Kasumi-1 (cell line): ENCODE data around the gene UNC13B.
"Not testable (repeated sequence)": the region's sequence is repeated elsewhere in the genome, so short reads cannot be mapped to it uniquely, and the experiment has no call there.

Source experiments
- DNase-seq, 2 experiments: peaks; one replicate each; lab custom pipeline; 2025; lab: John Stamatoyannopoulos, UW

UNC13B gene

DNA sequence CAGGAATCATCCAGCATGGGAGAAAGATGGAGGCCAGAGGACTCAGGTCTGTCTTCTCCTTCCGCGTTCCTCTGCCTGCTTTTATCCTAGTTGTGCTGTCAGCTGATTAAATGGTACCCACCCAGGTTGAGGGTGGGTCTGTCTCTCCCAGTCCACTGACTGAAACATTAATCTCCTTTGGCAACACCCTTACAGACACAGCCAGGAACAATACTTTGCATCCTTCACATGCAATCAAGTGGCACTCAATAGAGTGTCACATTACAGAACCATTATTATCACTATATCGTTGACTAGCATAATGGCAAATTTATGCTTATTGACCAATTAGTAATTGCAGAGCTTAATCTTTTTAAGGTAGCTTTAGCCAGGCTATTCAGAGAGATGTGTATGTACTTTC, 64.8 kb downstream of the UNC13B start:
- no peak for DNase-seq

DNA sequence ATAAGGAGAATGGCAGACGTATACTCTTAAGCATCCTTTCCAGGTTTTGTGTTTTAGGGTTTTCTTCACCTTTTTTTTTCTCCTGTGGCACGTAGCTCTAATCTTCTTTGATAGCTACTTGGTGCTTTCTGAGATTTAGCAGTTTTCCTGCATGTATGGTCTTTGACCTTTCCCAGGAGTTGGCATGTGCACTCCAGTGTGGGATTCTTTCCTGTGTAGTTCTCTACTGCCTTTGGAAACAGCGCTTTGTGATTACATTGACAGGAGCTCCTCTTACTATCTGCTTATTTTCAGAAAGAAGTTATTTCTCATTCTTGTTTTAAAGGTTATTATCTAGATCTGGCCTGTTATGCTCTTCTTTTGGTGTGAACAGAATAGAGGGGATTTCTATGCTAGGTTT, 65.5 kb downstream of the UNC13B start:
- DNase-seq: no peak

DNA sequence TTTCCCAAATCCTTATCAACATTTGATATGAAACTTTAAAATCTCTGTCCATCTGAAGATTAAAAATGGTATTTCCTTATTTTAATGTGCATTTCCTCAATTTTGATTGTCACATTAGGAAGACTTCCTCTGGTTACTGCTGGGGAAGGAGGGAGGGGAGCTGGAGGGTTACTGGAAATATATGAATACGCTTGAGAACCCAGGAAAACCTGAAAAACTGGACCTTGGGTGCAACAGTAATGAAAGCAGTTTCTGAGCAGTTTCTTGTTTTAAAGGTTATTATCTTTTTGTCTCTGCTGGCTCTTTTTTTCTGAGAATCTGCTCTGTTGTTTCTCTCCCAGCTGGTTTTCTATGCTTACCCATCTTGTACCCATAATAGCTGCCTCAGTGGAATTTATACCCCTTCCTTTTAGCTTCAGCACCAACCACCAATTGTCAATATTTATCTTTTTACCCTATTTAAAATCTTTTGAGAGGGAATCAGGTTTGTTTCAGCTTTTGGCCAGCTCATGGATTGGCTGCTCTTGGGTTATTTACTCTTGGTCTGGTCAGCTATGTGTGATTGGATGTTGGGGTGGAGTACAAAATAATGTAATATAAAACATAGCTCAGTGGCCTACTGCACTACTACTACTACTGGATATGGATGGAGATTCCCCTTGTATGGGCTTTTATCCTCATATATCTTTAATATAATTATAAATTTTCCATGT, 67.4 kb downstream of the UNC13B start:
- DNase-seq: no peak

DNA sequence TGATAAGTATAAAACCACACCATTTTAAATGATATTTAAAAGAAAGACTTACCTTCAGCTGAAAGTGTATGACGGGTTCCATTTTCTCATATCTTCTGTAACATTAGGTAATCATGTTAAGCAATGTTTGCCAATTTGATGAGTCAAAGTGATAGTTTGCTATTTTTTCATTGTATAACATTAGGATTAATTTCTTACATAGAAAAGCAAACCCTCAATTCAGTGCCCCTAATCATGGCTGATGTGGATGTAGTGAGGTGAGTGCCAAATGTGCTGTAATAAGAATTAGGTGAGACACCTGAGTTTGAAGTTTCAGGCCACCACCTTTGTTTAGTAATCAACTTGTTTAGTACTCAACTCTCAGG, 68.0 kb downstream of the UNC13B start:
- no peak for DNase-seq

DNA sequence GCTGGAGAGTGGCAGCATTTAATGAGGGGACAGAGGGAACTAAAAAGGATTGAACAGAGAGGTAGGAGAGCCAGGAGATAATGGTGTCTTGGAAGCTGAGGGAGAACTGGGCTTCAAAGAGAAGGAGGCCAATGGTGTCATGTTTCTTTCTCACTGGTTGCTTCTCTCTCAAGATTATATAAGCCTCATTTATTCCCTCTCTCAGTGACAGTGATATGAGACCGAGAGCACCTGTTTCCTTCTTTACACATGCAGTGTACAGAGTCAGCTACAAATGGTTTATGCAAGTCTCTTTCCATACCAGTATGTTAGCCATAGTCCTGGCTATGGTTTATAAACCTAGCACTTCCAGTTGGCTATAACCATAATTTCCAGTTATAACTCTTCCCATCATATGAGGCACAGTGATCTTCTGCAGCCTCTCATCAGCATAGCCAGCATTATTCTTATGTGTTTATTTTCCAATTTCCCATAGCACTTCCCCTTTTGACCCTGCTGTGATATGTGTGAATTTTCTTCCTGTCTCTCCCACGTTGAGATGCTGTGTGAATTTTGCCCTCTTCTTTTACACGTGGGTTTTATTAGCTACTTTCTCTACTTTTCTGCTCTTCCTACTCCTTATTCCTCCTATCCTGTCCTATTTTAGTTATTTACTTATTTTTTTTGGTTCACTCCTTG, 71.2 kb downstream of the UNC13B start:
- DNase-seq: peak in 1 of 2 experiments; percentile 11

DNA sequence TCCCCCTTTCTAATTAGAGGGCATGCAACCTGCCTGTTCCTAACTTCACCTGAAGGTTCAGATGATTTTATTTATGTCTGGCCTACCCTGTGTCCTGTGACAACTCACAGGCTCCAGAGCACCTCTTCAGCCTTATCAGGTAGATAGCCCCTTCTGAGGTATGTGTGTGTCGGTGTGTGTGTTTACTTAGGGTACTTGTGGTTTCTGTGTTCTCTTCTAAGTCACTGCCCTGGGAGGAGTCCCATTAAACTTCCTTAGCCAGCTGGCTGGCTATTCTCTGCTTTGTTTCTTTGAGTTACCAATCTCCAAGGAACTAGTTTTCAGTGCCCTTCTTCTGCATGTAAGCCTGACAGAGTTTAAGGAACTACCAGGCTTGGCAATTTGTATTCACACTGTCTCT, 74.9 kb downstream of the UNC13B start:
- DNase-seq: no peak

DNA sequence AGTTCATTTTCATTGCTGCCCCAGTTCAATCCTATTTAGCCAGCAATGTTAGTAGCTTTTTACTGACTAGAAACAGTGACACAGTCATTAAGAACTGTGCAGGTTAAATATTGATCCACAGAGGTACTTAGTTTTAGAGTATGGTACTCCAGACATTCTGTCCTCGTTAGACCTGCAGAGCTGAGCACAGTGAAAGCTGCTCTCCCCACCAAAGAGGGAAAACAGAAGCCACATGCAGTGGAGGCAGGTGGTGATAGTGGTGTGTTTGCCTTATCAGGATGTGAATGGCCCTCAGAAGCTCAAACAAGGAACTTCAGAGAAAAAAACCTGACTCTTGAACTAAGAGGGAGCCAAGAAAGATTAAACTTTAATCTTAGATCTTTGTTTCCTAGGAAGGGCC, 75.5 kb downstream of the UNC13B start:
- DNase-seq: no peak

DNA sequence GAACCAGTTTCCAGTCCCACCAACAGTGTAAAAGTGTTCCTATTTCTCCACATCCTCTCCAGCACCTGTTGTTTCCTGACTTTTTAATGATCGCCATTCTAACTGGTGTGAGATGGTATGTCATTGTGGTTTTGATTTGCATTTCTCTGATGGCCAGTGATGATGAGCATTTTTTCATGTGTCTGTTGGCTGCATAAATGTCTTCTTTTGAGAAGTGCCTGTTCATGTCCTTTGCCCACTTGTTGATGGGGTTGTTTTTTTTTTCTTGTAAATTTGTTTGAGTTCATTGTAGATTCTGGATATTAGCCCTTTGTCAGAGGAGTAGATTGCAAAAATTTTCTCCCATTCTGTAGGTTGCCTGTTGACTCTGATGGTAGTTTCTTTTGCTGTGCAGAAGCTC, 84.1 kb downstream of the UNC13B start:
- DNase-seq: not testable (repeated sequence)

DNA sequence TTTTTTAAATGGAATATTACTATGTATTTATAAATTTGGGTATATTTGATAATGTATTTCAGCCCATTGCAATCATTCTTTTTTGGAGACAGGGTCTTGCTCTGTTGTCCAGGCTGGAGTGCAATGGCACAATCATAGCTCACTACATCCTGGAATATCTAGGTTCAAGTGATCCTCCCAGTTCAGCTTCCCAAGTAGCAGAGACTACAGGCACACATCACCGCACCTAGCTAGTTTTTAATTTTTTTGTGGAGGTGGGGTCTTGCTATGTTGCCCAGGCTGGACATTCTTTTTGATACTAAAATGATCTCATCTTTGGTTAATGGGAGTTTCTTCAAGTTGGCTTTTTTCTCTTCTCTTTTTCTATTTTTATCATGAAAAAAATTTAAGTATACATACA, 91.3 kb downstream of the UNC13B start:
- no peak for DNase-seq

DNA sequence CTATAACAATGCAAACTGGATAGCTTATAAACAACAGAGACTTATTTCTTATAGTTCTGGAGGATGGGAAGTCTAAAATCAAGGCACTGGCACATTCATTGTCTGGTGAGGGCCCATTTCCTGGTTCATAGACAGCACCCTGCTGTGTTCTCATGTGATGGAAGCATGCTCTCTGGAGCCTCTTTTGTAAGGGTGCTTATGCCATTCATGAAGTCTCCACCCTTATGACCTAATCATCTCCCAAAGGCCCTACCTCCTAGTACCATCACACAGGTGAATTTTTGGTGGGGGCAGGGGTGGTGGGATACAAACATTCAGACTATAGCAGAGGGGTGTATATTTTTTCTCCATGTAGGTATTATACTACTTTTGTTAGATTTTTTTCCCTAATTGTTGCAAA, 92.4 kb downstream of the UNC13B start:
- no peak for DNase-seq

DNA sequence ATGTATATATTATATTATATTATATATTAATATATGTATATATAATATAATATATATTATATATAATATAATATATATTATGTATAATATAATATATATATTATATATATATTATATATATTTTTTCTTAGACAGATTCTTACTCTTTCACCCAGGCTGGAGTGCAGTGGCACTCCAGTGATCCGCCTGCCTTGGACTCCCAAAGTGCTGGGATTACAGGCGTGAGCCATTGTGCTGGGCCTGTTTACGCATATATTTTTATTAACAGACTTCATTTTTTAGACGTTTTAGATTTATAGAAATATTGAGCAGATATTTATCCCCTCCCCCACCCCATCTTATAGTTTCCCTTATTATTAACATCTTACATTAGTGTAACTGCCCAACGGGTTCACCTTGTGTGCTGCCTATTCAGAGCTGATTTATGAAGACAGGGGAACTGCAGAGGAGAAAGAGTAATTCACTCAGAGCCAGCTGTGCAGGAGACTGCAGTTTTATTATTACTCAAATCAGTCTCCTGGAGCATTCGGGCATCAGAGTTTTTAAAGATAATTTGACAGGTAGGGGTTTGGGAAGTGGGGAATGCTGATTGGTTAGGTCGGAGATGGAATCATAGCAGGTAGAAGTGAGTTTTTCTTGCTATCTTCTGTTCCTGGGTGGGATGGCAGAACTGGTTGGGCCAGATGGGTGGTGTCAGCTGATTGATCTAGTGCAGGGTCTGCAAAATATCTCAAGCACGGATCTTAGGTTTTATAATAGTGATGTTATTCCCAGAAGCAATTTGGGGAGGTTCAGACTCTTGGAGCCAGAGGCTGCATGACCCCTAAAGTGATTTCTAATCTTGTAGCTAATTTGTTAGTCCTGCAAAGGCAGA, 93.4 kb downstream of the UNC13B start:
- no peak for DNase-seq

DNA sequence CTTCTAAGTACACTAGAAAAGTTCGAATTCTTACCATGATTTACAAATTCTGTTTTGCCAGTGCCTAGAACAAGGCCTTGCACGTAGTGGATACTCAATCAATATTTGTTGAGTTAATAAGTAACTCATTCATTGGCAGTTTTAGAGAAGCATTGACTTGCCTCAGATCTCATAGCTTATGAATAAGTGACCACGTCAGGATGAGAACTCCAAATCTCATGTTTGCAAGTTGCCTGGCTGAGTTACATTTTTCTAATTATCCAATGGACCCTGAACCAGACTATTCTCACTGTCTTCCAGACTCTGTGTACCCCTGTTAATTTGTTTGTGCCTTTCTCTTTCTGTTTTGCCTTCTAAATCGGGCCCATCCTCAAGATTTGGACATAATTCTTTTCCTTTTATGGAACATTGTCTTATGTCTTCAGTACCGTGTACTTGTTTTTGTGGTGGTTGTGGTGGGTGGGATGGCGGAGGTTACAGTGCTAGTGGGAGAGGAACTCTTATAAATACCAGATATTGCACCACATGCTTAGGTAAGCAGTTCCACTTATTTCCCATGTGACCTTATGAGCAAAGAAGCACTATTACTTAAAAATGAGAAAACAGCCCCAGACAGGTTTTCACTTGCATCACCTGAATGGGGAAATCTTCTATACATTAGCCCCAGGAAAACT, 96.3 kb downstream of the UNC13B start:
- no peak for DNase-seq

DNA sequence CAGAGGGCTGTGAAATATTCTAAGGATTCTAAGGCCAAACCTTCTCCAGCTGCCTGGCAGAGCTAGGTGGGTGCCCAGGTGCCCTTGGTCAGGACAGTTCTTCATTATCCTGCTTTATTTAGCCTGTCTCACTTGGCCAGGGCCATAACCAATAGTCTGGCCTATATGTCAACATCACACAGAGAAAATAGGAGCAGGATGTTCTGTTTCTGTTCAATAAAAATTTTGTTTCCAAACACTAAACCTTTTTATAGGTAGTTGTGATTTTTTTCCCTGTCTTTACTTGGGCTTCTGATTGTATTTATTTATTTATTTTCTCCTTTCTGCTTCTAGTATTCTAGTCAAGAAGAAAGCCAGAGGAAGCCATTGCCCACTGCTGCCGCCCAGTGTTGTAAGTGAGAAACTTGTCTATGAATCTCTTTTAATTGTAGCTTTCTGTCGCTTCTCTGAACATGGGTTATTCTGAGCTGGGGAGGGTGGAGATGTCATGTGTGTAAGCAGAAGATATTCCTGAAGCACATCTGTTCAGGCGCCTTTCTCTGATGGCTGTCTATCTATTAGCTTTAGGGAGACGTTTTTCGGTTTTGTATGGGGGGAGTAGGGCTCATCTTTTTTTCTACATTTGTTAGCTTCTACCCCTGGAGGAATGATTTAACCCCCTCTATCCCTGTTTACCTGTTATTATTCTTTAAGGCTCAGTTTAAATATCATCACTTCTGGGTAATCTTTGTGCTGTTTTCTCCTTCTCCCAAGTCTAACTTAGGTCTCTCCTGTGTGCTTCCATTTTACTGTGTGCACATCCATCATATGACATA, 97.1 kb downstream of the UNC13B start:
- peak; percentile 58 to 80 for DNase-seq

DNA sequence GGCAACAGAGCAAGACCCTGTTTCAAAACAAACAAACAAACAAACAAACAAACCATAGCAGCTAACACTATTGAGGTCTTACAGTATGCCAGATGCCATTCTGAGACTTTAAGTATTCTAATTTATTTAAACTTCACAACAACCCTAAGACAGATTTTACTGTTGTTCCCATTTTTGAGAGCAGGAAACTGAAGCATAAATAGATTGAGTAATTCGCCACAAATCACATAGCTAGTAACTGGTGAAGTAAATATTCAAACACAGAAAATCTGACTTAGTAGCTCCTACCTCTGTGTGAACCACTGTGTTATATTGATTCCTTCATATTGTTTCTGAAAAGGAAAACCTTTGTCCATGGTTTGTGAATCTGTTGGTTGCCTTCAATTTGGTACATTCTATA, 98.4 kb downstream of the UNC13B start:
- DNase-seq: no peak

DNA sequence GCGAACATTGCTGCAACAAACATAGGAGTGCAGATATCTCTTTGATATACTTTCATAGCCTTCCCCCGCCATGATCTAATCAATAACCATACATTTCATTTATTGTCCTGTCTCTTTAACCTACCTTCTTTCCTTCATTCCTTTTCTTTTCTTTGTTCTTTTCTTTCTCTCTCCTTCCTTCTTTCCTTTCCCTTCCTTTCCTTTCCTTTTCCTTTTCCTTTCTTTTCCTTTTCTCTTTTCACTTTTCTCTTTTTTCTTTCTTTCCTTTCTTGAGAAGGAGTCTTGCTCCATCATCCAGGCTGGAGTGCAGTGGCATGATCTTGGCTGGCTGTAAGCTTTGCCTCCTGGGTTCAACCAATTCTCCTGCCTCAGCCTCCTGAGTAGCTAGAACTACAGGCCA, 100.3 kb downstream of the UNC13B start:
- DNase-seq: no peak

DNA sequence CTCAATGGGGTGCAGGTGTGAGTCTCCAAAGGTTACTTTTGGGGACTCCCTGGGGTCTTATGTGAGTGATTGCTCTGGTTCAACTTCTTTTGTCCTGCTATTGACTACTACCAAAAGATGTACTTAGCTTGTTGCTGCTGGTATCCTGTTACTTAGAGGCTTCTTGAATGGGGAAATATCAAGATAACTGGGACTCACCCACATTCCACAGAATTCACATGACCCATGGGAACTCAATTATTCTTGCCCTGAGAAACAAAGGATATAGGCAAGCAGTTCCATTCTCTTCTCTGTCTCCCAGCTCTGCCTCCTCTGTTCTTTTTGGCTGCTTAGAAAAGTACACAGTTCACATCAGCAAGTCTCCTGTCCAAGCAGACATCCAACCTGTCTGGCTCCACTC, 105.9 kb downstream of the UNC13B start:
- DNase-seq: no peak

DNA sequence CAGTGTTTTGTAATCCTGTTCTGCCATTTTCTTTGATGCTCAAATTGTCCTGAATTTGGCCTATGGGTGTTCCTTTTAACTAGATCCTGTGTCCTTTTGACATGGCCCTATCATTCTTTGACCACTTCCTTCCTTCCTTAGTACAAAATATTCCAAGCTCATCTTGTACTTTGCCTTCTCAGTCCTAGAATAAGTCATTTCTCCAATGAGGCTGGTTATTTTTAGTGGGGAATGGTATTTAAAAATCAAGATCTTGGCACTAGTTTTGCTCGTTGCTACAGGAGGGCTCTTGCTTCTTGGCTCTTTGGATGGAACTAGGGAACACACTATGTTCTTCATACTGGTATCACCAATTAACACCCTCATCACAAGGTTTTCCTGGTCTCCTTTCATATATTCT, 108.1 kb downstream of the UNC13B start:
- DNase-seq: no peak

DNA sequence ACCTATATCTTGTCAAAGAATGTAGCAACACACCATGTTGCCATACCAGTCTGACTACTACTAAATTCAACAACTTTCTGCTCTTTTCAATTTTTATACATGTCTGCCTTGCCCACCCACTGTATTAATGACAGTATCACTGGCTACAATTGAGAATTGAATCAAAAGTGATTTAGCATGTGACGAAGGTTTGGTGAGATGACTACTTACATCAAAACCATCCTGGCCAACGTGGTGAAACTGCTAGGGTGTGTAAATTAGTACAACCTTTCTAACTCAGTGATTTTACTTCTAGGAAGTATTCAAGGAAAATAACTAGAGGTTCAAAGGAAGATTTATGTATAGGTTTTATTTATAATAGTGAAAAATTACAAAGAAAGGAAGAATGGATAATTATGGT, 109.8 kb downstream of the UNC13B start:
- DNase-seq: no peak

DNA sequence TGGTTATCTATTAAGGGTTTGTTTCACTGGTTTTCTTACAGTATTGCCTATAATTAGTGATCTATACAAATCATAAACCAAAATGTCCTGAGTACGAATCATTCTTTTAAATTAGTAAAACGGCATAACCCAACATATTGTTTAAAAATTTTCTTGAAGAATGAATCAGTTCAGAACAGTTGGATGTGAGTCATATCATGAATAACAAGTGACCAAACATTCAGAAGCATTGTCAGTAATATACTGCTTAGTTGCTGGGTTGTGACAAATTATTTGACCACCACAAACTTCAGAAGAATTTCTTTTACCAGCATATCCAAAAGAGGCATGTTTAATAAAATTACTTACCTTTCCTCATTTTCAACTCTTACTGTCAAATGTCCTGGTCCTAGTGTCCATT, 111.2 kb downstream of the UNC13B start:
- no peak for DNase-seq

DNA sequence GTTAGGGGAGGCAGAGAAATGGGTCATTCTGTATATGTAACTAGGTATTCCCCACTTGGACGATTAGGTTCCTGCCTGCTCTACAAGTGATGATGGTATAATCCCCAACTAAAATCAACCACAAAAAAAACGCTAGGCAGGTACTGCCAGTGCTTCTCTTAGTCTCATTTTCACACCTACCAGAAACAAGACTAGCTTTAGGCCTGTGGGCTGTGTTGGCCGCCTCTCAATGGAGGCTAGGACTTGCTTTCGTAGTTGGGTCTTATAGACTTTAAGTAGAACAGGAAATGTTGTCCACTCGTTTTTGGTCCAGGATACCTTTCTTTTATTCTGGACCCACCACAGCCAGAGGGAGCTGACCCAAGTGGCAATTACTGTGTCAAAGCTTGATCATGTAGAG, 111.8 kb downstream of the UNC13B start:
- DNase-seq: no peak

DNA sequence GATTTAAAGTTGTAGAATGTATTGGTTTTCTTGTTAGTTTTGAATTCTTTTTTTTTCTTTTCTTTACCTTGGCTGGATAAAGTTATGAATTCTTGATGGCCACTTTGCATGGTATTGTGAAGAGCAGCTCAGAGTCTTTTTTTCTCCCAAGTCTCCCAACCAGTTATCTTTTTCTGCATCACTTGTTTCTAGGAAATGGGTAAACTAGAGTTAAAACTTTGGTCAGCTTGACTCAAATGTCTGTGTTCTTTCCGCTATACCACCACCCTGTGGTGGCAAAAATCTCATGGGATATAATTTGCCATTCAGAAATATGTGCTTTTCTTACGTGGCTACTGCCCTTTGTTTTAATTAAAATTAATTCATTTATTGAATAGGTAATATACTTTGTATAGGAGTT, 113.2 kb downstream of the UNC13B start:
- DNase-seq: no peak

DNA sequence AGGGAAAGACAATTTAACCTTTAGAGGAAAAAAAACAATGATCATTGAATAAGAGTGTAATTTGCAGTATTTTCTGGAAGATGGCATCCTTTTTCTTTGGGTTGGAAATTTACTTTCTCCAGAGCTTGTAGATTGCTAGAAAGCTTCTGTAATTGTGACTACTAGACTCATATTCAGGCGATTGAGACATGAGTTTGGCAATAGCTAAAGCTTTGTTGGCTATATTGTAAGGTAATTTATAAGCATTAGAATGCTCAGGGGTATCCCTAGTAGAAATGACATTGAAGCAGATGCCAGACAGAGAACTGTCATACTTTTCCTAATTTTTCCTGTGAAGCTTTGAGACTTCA, 115.3 kb downstream of the UNC13B start:
- DNase-seq: no peak
